Glomerular visceral epithelial cell (primary cell): ENCODE data around the gene ZFP69.
"Not testable (repeated sequence)": the region's sequence is repeated elsewhere in the genome, so short reads cannot be mapped to it uniquely, and the experiment has no call there.

ENCODE experiments used
- DNase-seq: peaks from one replicate; pipeline ENCODE4 v3.0.0-alpha.2; 2016; ENCODE audit errors: extremely low spot score

The ZFP69 gene

GRCh38 chr1:40476924-40477677, at the start of gene ZFP69:
TSS of gene ZFP69 (plus strand) at chr1:40477290. CDS start at chr1:40479362, 2,072 bp downstream.
- no peak for DNase-seq

GRCh38 chr1:40431385-40431784, 45.7 kb upstream of the ZFP69 start:
- no peak for DNase-seq

- DNase-seq = no peak
Observed at GRCh38 chr1:40432644-40433390, 44.3 kb upstream of the ZFP69 start.

GRCh38 chr1:40435471-40435870, 41.6 kb upstream of the ZFP69 start:
- no peak for DNase-seq

- DNase-seq = no peak
Observed at GRCh38 chr1:40435876-40436275, 41.2 kb upstream of the ZFP69 start.

- no peak for DNase-seq
Observed at GRCh38 chr1:40438391-40439015, 38.6 kb upstream of the ZFP69 start.

- no peak for DNase-seq
Observed at GRCh38 chr1:40439247-40439646, 37.8 kb upstream of the ZFP69 start.

- DNase-seq = peak; percentile 95
Observed at GRCh38 chr1:40449684-40450494, 27.2 kb upstream of the ZFP69 start, which contains the start of gene ZFP69B. TSS of gene ZFP69B (plus strand) at chr1:40450476. CDS start at chr1:40450962, 486 bp downstream.

- DNase-seq = peak; percentile 69
Observed at GRCh38 chr1:40450495-40451237, 26.4 kb upstream of the ZFP69 start.

GRCh38 chr1:40451238-40451585, 25.9 kb upstream of the ZFP69 start:
- DNase-seq = no peak

GRCh38 chr1:40454873-40455272, 22.2 kb upstream of the ZFP69 start:
- no peak for DNase-seq

- DNase-seq = no peak
Observed at GRCh38 chr1:40462956-40463590, 14.0 kb upstream of the ZFP69 start.

- DNase-seq = no peak
Observed at GRCh38 chr1:40469327-40469726, 7.8 kb upstream of the ZFP69 start.

GRCh38 chr1:40475268-40475667, 1.8 kb upstream of the ZFP69 start:
- DNase-seq = no peak

GRCh38 chr1:40477678-40478053, 576 bp downstream of the ZFP69 start:
- no peak for DNase-seq

- DNase-seq = no peak
Observed at GRCh38 chr1:40478276-40478675, 1.2 kb downstream of the ZFP69 start.

GRCh38 chr1:40479156-40479555, 2.1 kb downstream of the ZFP69 start:
- no peak for DNase-seq

- DNase-seq = no peak
Observed at GRCh38 chr1:40495315-40495903, 18.3 kb downstream of the ZFP69 start.

- DNase-seq = not testable (repeated sequence)
Observed at GRCh38 chr1:40502651-40503050, 25.6 kb downstream of the ZFP69 start.

- DNase-seq = no peak
Observed at GRCh38 chr1:40507973-40508372, 30.9 kb downstream of the ZFP69 start.
